Liver (tissue), 9 donors: ENCODE measurements around the gene SSRP1. TPM values are rescaled to one million over a fixed set of nuclear protein-coding genes. Genes with fewer than 3 reads are reported as not detected.

Experiments used
- DNase-seq: peaks from one replicate; pipeline ENCODE4 v3.0.0-alpha.2; 2017; ENCODE audit warnings: low spot score
- H3K27ac ChIP-seq, 2 donors: one replicate each; pipeline ENCODE4 v1.7.0; 2013; ENCODE audit warnings: inconsistent platforms in 2 of 2, low read length in 2 of 2, control low read depth in 1 of 2, low read depth in 1 of 2, mild to moderate bottlenecking in 1 of 2
- H3K27me3 ChIP-seq, 4 donors: one replicate each; pipeline versions ENCODE4 v1.6.1 to v1.7.0; 2013; ENCODE audit warnings: low read length in 3 of 4, inconsistent platforms in 1 of 4, mild to moderate bottlenecking in 1 of 4, moderate library complexity in 1 of 4; ENCODE audit not compliant: control insufficient read depth in 4 of 4, insufficient read depth in 4 of 4
- H3K36me3 ChIP-seq, 4 donors: one replicate each; pipeline versions ENCODE4 v1.6.1 to v1.7.0; 2013; ENCODE audit warnings: low read length in 3 of 4, mild to moderate bottlenecking in 3 of 4, low read depth in 1 of 4, moderate library complexity in 1 of 4; ENCODE audit not compliant: control insufficient read depth in 4 of 4, insufficient read depth in 3 of 4
- H3K4me1 ChIP-seq, 4 donors: one replicate each; pipeline versions ENCODE4 v1.6.1 to v1.7.0; 2013; ENCODE audit warnings: low read length in 3 of 4, mild to moderate bottlenecking in 3 of 4, moderate library complexity in 1 of 4; ENCODE audit not compliant: control insufficient read depth in 4 of 4, insufficient read depth in 4 of 4
- H3K4me3 ChIP-seq, 3 donors: one replicate each; pipeline versions ENCODE4 v1.6.1 to v1.7.0; 2013; ENCODE audit warnings: low read length in 3 of 3, control low read depth in 1 of 3, low read depth in 1 of 3, mild to moderate bottlenecking in 1 of 3
- H3K9ac ChIP-seq, 2 donors: one replicate each; pipeline ENCODE4 v1.7.0; 2013; ENCODE audit warnings: low read length in 2 of 2, mild to moderate bottlenecking in 2 of 2, moderate library complexity in 2 of 2, control low read depth in 1 of 2, low read depth in 1 of 2
- H3K9me3 ChIP-seq, 4 donors: one replicate each; pipeline versions ENCODE4 v1.6.1 to v1.7.0; 2013; ENCODE audit warnings: low read length in 3 of 4; ENCODE audit not compliant: control insufficient read depth in 4 of 4
- ATF3 ChIP-seq: IDR thresholded peaks from 2 replicates; pipeline ENCODE4 v1.6.1; 2016; ENCODE audit warnings: antibody characterized with exemption
- CTCF ChIP-seq: fragments of 150-350 bp; IDR thresholded peaks from 2 replicates; pipeline ENCODE4 v1.5.1; 2017; ENCODE audit warnings: improper control_type of control experiment, low read depth, low read length; ENCODE audit not compliant: missing input control
- EGR1 ChIP-seq, 2 donors: IDR thresholded peaks; 2 replicates each; pipeline ENCODE4 v1.6.1; 2016 to 2018; ENCODE audit warnings: antibody characterized with exemption in 2 of 2, low read depth in 2 of 2
- FOXA1 ChIP-seq: IDR thresholded peaks from 2 replicates; pipeline ENCODE4 v1.6.1; 2016; ENCODE audit warnings: antibody characterized with exemption
- FOXA2 ChIP-seq: IDR thresholded peaks from 2 replicates; pipeline ENCODE4 v1.6.1; 2016; ENCODE audit warnings: antibody characterized with exemption
- GABPA ChIP-seq, 2 donors: IDR thresholded peaks in 1 of 2; conservative IDR thresholded peaks in 1 of 2; 2 replicates each; pipeline ENCODE4 v1.6.1; 2016; ENCODE audit warnings: antibody characterized with exemption in 2 of 2, mild to moderate bottlenecking in 1 of 2, moderate library complexity in 1 of 2
- HNF4A ChIP-seq, 2 donors: conservative IDR thresholded peaks; 2 replicates each; pipeline ENCODE4 v1.6.1; 2016; ENCODE audit warnings: antibody characterized with exemption in 2 of 2, mild to moderate bottlenecking in 2 of 2
- HNF4G ChIP-seq: IDR thresholded peaks from 2 replicates; pipeline ENCODE4 v1.6.1; 2016; ENCODE audit warnings: antibody characterized with exemption
- JUND ChIP-seq, 2 donors: IDR thresholded peaks; 2 replicates each; pipeline ENCODE4 v1.6.1; 2016; ENCODE audit warnings: antibody characterized with exemption in 2 of 2
- MAX ChIP-seq: IDR thresholded peaks from 2 replicates; pipeline ENCODE4 v1.6.1; 2016; ENCODE audit warnings: antibody characterized with exemption
- NR2F2 ChIP-seq: IDR thresholded peaks from 2 replicates; pipeline ENCODE4 v1.6.1; 2016; ENCODE audit warnings: antibody characterized with exemption
- RAD21 ChIP-seq, 2 donors: IDR thresholded peaks; 2 replicates each; pipeline ENCODE4 v1.6.1; 2016; ENCODE audit warnings: antibody characterized with exemption in 2 of 2, mild to moderate bottlenecking in 2 of 2
- REST ChIP-seq: IDR thresholded peaks from 2 replicates; pipeline ENCODE4 v1.6.1; 2016; ENCODE audit warnings: antibody characterized with exemption, mild to moderate bottlenecking
- RXRA ChIP-seq, 2 donors: IDR thresholded peaks; 2 replicates each; pipeline ENCODE4 v1.6.1; 2017 to 2018; ENCODE audit warnings: antibody characterized with exemption in 2 of 2, mild to moderate bottlenecking in 1 of 2
- SP1 ChIP-seq: IDR thresholded peaks from 2 replicates; pipeline ENCODE4 v1.6.1; 2018; ENCODE audit warnings: antibody characterized with exemption, mild to moderate bottlenecking
- TAF1 ChIP-seq: conservative IDR thresholded peaks from 2 replicates; pipeline ENCODE4 v1.6.1; 2016; ENCODE audit warnings: antibody characterized with exemption, mild to moderate bottlenecking
- YY1 ChIP-seq: IDR thresholded peaks from 2 replicates; pipeline ENCODE4 v1.6.1; 2016; ENCODE audit warnings: antibody characterized with exemption, mild to moderate bottlenecking
- ZBTB33 ChIP-seq: IDR thresholded peaks from 2 replicates; pipeline ENCODE4 v1.6.1; 2016; ENCODE audit warnings: antibody characterized with exemption
- WGBS: extraction: QIAGEN DNeasy Blood & Tissue Kit; methylation state at CpG from one replicate; pipeline ENCODE4 v1.1.7; 2013; 5-methylcytosine and 5-hydroxymethylcytosine counted together
- polyA plus RNA-seq, 2 donors: library from polyadenylated mRNA; stranded (reverse) in 1 of 2; unstranded in 1 of 2; fragments of 200-250 nt in 1 of 2; fragments of >200 nt in 1 of 2; fragmentation: Nextera tagmentation in 1 of 2; extraction: Ambion mirVana in 1 of 2; gene quantifications; one replicate each; pipeline versions ENCODE4 v1.2.1 to v1.2.3, GENCODE V29; 2013 to 2015
- total RNA-seq, 2 donors: library from RNA; depleted of rRNA; stranded (reverse); fragments of >200 nt; gene quantifications; one replicate each; pipeline ENCODE4 v1.2.3, GENCODE V29; 2014
- donor health status: healthy.
- donor health status: healthy.
- donor health status: healthy.
- donor health status: healthy.
- donor health status: healthy.

The SSRP1 gene
- total and polyA plus RNA-seq, 4 donors: 13.9 to 45.3 (median 28.4) TPM

- peaks cover 0 to 11% (median 5%) of the 10 kb centered on the region in 4 donors for H3K4me1 ChIP-seq
- H3K4me3 ChIP-seq: no peak overlapping the region
- no peaks in the 10 kb centered on the region for H3K27me3 ChIP-seq
- H3K27ac ChIP-seq: no peak overlapping the region
- H3K36me3 ChIP-seq: no peaks in the 10 kb centered on the region
- H3K9ac ChIP-seq: no peak overlapping the region
- peak; percentile 86 for DNase-seq
- 22% methylated on average over 31 of the region's 31 CpGs for WGBS
- peaks cover 0 to 2% (median 0%) of the 10 kb centered on the region in 4 donors for H3K9me3 ChIP-seq
- no peak for TF ChIP-seq HNF4A (conservative IDR thresholded peaks at IDR 0.05)
- TF ChIP-seq RAD21 (IDR thresholded peaks at IDR 0.05): peak; percentile 64 to 79
- peak; percentile 20 for TF ChIP-seq NR2F2
- no peak for TF ChIP-seq SP1
- TF ChIP-seq REST: no peak
- peak; percentile 77 for TF ChIP-seq CTCF
- TF ChIP-seq RXRA (IDR thresholded peaks at IDR 0.05): peak in 1 of 2 donors; percentile 49
Observed at GRCh38 chr11:57349491-57350274, 14.0 kb upstream of the SSRP1 start.

GRCh38 chr11:57348636-57349313 is 13.1 kb upstream of the SSRP1 start:
- WGBS: 93% methylated on average over 14 of the region's 14 CpGs
- H3K27ac ChIP-seq: no peak overlapping the region
- peaks cover 0 to 11% (median 5%) of the 10 kb centered on the region in 4 donors for H3K4me1 ChIP-seq
- H3K4me3 ChIP-seq: no peak overlapping the region
- DNase-seq: no peak
- no peak overlapping the region for H3K9ac ChIP-seq
- no peaks in the 10 kb centered on the region for H3K36me3 ChIP-seq
- peaks cover 0 to 2% (median 0%) of the 10 kb centered on the region in 4 donors for H3K9me3 ChIP-seq
- no peaks in the 10 kb centered on the region for H3K27me3 ChIP-seq
- no peak for TF ChIP-seq EGR1 (IDR thresholded peaks at IDR 0.05; ENCODE audit: low read depth in 2 of 2)
- TF ChIP-seq TAF1: no peak
- no peak for TF ChIP-seq HNF4G
- no peak for TF ChIP-seq SP1
- no peak for TF ChIP-seq RXRA (IDR thresholded peaks at IDR 0.05)
- no peak for TF ChIP-seq MAX
- TF ChIP-seq HNF4A (conservative IDR thresholded peaks at IDR 0.05): no peak
- no peak for TF ChIP-seq FOXA2
- no peak for TF ChIP-seq CTCF
- no peak for TF ChIP-seq GABPA (IDR thresholded peaks at IDR 0.05 in 1 of 2, conservative IDR thresholded peaks at IDR 0.05 in 1 of 2)
- no peak for TF ChIP-seq FOXA1
- TF ChIP-seq NR2F2: no peak
- no peak for TF ChIP-seq RAD21 (IDR thresholded peaks at IDR 0.05)
- TF ChIP-seq YY1: no peak
- TF ChIP-seq ZBTB33: no peak
- TF ChIP-seq ATF3: no peak
- no peak for TF ChIP-seq JUND (IDR thresholded peaks at IDR 0.05)
